ENCODE data around the gene SLC27A4. TPM values are rescaled to one million over a fixed set of nuclear protein-coding genes. Genes with fewer than 3 reads are reported as not detected.

SLC27A4 gene
- polyA plus RNA-seq, 2 of the 4 experiments (the other 2 are of a cell fraction), result 14.5 to 27.0 TPM

DNA sequence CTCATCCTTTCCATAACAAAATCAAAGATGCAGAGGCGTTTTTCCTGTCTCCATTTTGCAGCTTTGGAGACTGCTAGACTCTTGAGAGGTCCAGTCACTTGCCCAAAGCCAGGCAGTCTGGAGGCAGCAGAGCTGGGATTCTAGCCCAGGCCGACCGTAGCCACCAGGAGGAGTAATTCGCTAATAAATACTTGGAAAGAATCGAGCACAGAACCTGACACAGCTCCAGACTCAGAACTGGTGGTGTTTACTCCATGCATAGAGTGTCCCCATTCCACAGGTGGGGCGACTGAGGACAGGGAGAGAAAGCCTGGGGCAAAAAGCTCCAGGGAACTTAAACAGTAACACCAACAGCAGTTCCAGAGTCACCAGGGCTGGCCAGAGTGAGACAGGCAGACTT is 69.7 kb downstream of the SLC27A4 start:
- DNase-seq (ENCODE audit: low read depth in 1 of 2, low spot score in 1 of 2) (peak in 1 of 2 experiments; percentile 59), FAIRE-seq (no peak), ATAC-seq (peak; percentile 64 to 77)
- Histone ChIP-seq H3K9me3 (no peaks in the 10 kb centered on the region), H3K4me2 (no peak overlapping the region), H3K27ac (no peak overlapping the region), H3K4me1 (peaks cover 6% of the 10 kb centered on the region; the same call in 1 of the 3 replicates), H3K4me3 (no peak overlapping the region)
- ChIA-PET POLR2A (no interaction called here), CTCF (interaction anchor here (0.6 to 7.0 kb wide), 13 partner anchors 8 to 148 kb away, joined by 3 to 52 read pairs (median 3); partner anchors contain the start of genes CERCAM and URM1)
- no peak for TF ChIP-seq JUN (IDR thresholded peaks at IDR 0.05)
- TF ChIP-seq TP53 (CRISPR knock-in tag; IDR thresholded peaks at IDR 0.05), result no peak
- TF ChIP-seq NFE2L2 (conservative IDR thresholded peaks at IDR 0.05; ENCODE audit: low read length), result no peak
- TF ChIP-seq RAD21 (conservative IDR thresholded peaks at IDR 0.05 in 1 of 2, IDR thresholded peaks at IDR 0.05 in 1 of 2), result peak in 1 of 2 experiments; percentile 46; a peak in 3 of 5 replicates
- TF ChIP-seq, protein P1, sequence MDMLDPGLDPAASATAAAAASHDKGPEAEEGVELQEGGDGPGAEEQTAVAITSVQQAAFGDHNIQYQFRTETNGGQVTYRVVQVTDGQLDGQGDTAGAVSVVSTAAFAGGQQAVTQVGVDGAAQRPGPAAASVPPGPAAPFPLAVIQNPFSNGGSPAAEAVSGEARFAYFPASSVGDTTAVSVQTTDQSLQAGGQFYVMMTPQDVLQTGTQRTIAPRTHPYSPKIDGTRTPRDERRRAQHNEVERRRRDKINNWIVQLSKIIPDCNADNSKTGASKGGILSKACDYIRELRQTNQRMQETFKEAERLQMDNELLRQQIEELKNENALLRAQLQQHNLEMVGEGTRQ (IDR thresholded peaks at IDR 0.05), result no peak
- TF ChIP-seq SREBF2 (IDR thresholded peaks at IDR 0.05), result no peak
- TF ChIP-seq SMC3 (IDR thresholded peaks at IDR 0.05), result 0 out of 3 replicates have a peak, but pooled peaks have one; percentile 10
- 24% methylated on average over 6 of the region's 6 CpGs for whole genome bisulfite sequencing (ENCODE audit: missing lambda C conversion rate)

Other genes with a start within 250 kb of the SLC27A4 start
- 79.8 and 94.5 TPM in 2 replicates for gene PTGES2, start 212.8 kb upstream of the SLC27A4 start, polyA plus RNA-seq (2011; rRNA removed)
- gene PTGES2, start 212.8 kb upstream of the SLC27A4 start, polyA plus RNA-seq (2017; fragmentation: RNase III; extraction: RNeasy Plus Mini Kit Qiagen cat#74134 plus additional on column Dnase treatment), result 92.6 to 97.2 TPM (median 94.1 TPM) in 3 replicates
- 11.9 and 18.1 TPM in 2 replicates for gene LCN2, start 191.1 kb upstream of the SLC27A4 start, polyA plus RNA-seq (2011; rRNA removed)
- gene LCN2, start 191.1 kb upstream of the SLC27A4 start, polyA plus RNA-seq (2017; fragmentation: RNase III; extraction: RNeasy Plus Mini Kit Qiagen cat#74134 plus additional on column Dnase treatment), result 2.3 to 3.0 TPM (median 2.6 TPM) in 3 replicates
- 23.0 and 23.8 TPM in 2 replicates for gene BBLN, start 180.3 kb upstream of the SLC27A4 start, polyA plus RNA-seq (2011; rRNA removed)
- 23.3 to 28.1 TPM (median 26.0 TPM) in 3 replicates for gene BBLN, start 180.3 kb upstream of the SLC27A4 start, polyA plus RNA-seq (2017; fragmentation: RNase III; extraction: RNeasy Plus Mini Kit Qiagen cat#74134 plus additional on column Dnase treatment)
- gene CIZ1, start 149.0 kb upstream of the SLC27A4 start, polyA plus RNA-seq (2011; rRNA removed), result 39.2 and 50.3 TPM in 2 replicates
- gene CIZ1, start 149.0 kb upstream of the SLC27A4 start, polyA plus RNA-seq (2017; fragmentation: RNase III; extraction: RNeasy Plus Mini Kit Qiagen cat#74134 plus additional on column Dnase treatment), result 83.0 to 93.6 TPM (median 92.5 TPM) in 3 replicates
- 60.2 and 70.7 TPM in 2 replicates for gene DNM1, start 137.1 kb upstream of the SLC27A4 start, polyA plus RNA-seq (2011; rRNA removed)
- gene DNM1, start 137.1 kb upstream of the SLC27A4 start, polyA plus RNA-seq (2017; fragmentation: RNase III; extraction: RNeasy Plus Mini Kit Qiagen cat#74134 plus additional on column Dnase treatment), result 99.8 to 139 TPM (median 136 TPM) in 3 replicates
- 55.3 and 61.9 TPM in 2 replicates for gene GOLGA2, start 64.5 kb upstream of the SLC27A4 start, polyA plus RNA-seq (2011; rRNA removed)
- gene GOLGA2, start 64.5 kb upstream of the SLC27A4 start, polyA plus RNA-seq (2017; fragmentation: RNase III; extraction: RNeasy Plus Mini Kit Qiagen cat#74134 plus additional on column Dnase treatment), result 53.9 to 63.2 TPM (median 60.1 TPM) in 3 replicates
- gene SWI5, start 64.3 kb upstream of the SLC27A4 start, polyA plus RNA-seq (2011; rRNA removed), result 66.8 and 67.6 TPM in 2 replicates
- gene SWI5, start 64.3 kb upstream of the SLC27A4 start, polyA plus RNA-seq (2017; fragmentation: RNase III; extraction: RNeasy Plus Mini Kit Qiagen cat#74134 plus additional on column Dnase treatment), result 45.3 to 49.3 TPM (median 45.6 TPM) in 3 replicates
- 29.0 and 43.4 TPM in 2 replicates for gene TRUB2, start 18.1 kb upstream of the SLC27A4 start, polyA plus RNA-seq (2011; rRNA removed)
- 35.3 to 39.0 TPM (median 38.7 TPM) in 3 replicates for gene TRUB2, start 18.1 kb upstream of the SLC27A4 start, polyA plus RNA-seq (2017; fragmentation: RNase III; extraction: RNeasy Plus Mini Kit Qiagen cat#74134 plus additional on column Dnase treatment)
- gene COQ4, start 17.7 kb upstream of the SLC27A4 start, polyA plus RNA-seq (2011; rRNA removed), result 32.5 and 38.0 TPM in 2 replicates
- 41.3 to 42.8 TPM (median 42.4 TPM) in 3 replicates for gene COQ4, start 17.7 kb upstream of the SLC27A4 start, polyA plus RNA-seq (2017; fragmentation: RNase III; extraction: RNeasy Plus Mini Kit Qiagen cat#74134 plus additional on column Dnase treatment)
- 43.6 and 61.6 TPM in 2 replicates for gene URM1, start 30.8 kb downstream of the SLC27A4 start, polyA plus RNA-seq (2011; rRNA removed)
- 49.5 to 50.6 TPM (median 49.7 TPM) in 3 replicates for gene URM1, start 30.8 kb downstream of the SLC27A4 start, polyA plus RNA-seq (2017; fragmentation: RNase III; extraction: RNeasy Plus Mini Kit Qiagen cat#74134 plus additional on column Dnase treatment)
- 16.5 and 16.6 TPM in 2 replicates for gene CERCAM, start 80.3 kb downstream of the SLC27A4 start, polyA plus RNA-seq (2011; rRNA removed)
- 26.1 to 33.3 TPM (median 28.5 TPM) in 3 replicates for gene CERCAM, start 80.3 kb downstream of the SLC27A4 start, polyA plus RNA-seq (2017; fragmentation: RNase III; extraction: RNeasy Plus Mini Kit Qiagen cat#74134 plus additional on column Dnase treatment)
- gene ODF2, start 115.5 kb downstream of the SLC27A4 start, polyA plus RNA-seq (2011; rRNA removed), result 22.9 and 24.7 TPM in 2 replicates
- 29.6 to 32.0 TPM (median 30.5 TPM) in 3 replicates for gene ODF2, start 115.5 kb downstream of the SLC27A4 start, polyA plus RNA-seq (2017; fragmentation: RNase III; extraction: RNeasy Plus Mini Kit Qiagen cat#74134 plus additional on column Dnase treatment)
- gene GLE1, start 164.2 kb downstream of the SLC27A4 start, polyA plus RNA-seq (2011; rRNA removed), result 41.2 and 49.2 TPM in 2 replicates
- gene GLE1, start 164.2 kb downstream of the SLC27A4 start, polyA plus RNA-seq (2017; fragmentation: RNase III; extraction: RNeasy Plus Mini Kit Qiagen cat#74134 plus additional on column Dnase treatment), result 30.2 to 31.5 TPM (median 30.3 TPM) in 3 replicates
- gene SPTAN1, start 212.1 kb downstream of the SLC27A4 start, polyA plus RNA-seq (2011; rRNA removed), result 122 and 144 TPM in 2 replicates
- gene SPTAN1, start 212.1 kb downstream of the SLC27A4 start, polyA plus RNA-seq (2017; fragmentation: RNase III; extraction: RNeasy Plus Mini Kit Qiagen cat#74134 plus additional on column Dnase treatment), result 104 to 128 TPM (median 107 TPM) in 3 replicates

All from A549 (cell line).